Activated CD4-positive, alpha-beta T cell treated with anti-CD3 and anti-CD28 coated beads for 48 hours (primary cell): ENCODE results near the gene HOXB6.

Source experiments
- DNase-seq: peaks from one replicate; pipeline ENCODE4 v3.0.0-alpha.2; 2020

Gene HOXB6

GRCh38 chr17:48551214-48551555 is 53.6 kb downstream of the HOXB6 start:
- no peak for DNase-seq

DNA sequence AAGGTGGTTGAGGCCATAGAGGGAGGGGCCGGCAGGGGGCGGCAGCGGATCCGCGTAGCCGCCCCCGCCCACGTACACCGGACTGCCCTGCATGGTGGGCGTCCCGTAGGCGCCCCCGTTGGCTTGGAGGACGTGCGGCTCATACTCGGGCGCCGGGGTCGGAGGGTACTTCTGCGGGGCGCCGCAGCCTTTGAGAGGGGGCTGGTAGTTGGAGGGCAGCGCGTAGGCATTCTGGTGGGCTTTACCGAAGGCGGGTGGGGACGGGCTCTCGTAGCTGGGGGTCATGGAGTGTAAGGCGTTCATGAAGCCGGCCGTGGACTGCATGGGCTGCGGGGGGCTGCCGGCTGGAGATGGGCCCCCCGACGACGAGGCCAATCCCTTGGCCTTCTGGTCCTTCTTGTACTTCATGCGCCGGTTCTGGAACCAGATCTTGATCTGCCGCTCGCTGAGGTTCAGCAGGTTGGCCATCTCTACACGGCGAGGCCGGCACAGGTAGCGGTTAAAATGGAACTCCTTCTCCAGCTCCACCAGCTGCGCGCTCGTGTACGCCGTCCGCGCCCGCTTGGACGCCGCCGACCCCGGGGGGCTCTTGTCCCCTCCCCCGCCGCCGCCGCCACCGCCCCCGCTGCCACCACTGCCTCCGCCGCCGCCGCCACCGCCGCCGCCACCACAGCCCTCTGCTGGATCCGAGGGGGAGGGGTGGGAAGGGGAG is 54.1 kb downstream of the HOXB6 start:
- DNase-seq: no peak

- DNase-seq: no peak
These were observed 54.8 kb downstream of the HOXB6 start for GRCh38 chr17:48549914-48550501.

DNA sequence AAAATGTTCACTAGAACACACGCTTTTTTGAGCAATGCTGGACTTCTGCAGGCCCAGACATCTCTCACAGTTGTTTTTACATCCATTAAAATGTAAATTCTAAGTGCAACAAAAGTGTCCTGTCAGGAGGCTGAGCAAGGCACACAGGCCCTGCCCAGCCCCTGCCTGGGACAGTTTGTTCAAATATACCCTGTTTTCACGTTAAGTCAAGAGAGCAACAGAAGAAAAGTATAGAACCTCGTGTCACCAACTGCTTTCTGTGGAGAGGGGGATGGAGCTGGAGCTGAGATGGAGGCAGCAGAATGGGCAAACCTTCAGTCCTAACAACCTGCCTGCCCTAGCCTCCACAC is 55.5 kb downstream of the HOXB6 start:
- no peak for DNase-seq

- no peak for DNase-seq
These were observed 56.1 kb downstream of the HOXB6 start for GRCh38 chr17:48548523-48549280.

- peak; percentile 57 for DNase-seq
These were observed 56.8 kb downstream of the HOXB6 start for GRCh38 chr17:48547808-48548522.

GRCh38 chr17:48546924-48547807 is 57.6 kb downstream of the HOXB6 start:
- DNase-seq: no peak

GRCh38 chr17:48546137-48546923 is 58.5 kb downstream of the HOXB6 start:
- DNase-seq: no peak
